Mammary epithelial cell (primary cell): ENCODE measurements around the gene MAD2L1BP.

Experiments
- CTCF ChIP-seq, 2 donors: IDR thresholded peaks in 1 of 2; conservative IDR thresholded peaks in 1 of 2; 2 replicates each; pipeline ENCODE4 v1.5.1; 2011 to 2012; ENCODE audit warnings: inconsistent platforms in 2 of 2, low read length in 2 of 2, mild to moderate bottlenecking in 2 of 2, control low read depth in 1 of 2, low read depth in 1 of 2; ENCODE audit not compliant: insufficient read depth in 1 of 2; ENCODE audit errors: extremely low read depth in 1 of 2
- EZH2 ChIP-seq: IDR thresholded peaks from 2 replicates; pipeline ENCODE4 v1.6.1; 2012; ENCODE audit warnings: low read length, inconsistent platforms, borderline replicate concordance

GRCh38 chr6:43610431-43610830 lies 25.2 kb upstream of the MAD2L1BP start:
- TF ChIP-seq CTCF (conservative IDR thresholded peaks at IDR 0.05 in 1 of 2, IDR thresholded peaks at IDR 0.05 in 1 of 2; ENCODE audit: extremely low read depth in 1 of 2, insufficient read depth in 1 of 2, low read depth in 1 of 2, low read length in 2 of 2): no peak
- no peak for TF ChIP-seq EZH2
